Measurements from ENCODE around the gene TMEM150A.

DNA sequence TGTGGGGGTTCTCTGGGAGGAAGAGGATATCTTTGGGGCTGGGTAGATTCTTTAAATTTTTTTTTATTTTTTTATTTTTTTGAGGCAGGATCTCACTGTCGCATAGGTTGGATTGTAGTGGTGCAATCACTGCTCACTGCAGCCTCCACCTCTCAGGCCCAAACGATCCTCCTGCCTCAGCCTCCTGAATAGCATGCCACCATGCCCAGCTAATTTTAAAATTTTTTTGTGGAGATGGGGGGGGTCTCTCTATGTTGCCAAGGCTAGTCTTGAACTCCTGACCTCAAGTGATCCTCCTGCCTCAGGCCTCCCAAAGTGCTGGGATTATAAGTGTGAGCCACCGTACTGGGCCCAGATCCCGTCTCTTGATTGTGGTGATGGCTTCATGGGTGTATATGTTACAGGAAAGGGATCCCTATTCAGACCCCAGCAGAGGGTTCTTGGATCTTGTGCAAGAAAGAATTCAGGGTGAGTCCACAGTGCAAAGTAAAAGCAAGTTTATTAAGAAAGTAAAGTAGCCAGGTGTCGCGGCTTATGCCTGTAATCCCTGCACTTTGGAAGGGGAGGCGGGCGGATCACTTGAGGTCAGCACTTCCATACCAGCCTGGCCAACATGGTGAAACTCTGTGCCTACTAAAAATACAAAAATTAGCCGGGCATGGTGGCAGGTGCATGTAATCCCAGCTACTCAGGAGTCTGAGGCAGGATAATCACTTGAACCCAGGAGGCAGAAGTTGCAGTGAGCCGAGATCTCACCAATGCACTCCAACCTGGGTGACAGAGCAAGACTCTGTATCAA, 11.4 kb upstream of the TMEM150A start:
- no peak for TF ChIP-seq CTCF (IDR thresholded peaks at IDR 0.05)
- TF ChIP-seq EP300 (IDR thresholded peaks at IDR 0.05; ENCODE audit: low read depth): no peak
- TF ChIP-seq POLR2AphosphoS5 (IDR thresholded peaks at IDR 0.05): no peak
- no peak for TF ChIP-seq POLR2A (IDR thresholded peaks at IDR 0.05)

All from transverse colon (tissue), 4 donors.